Mononuclear cell (primary cell): ENCODE measurements around the gene GLG1. TPM values are rescaled to one million over a fixed set of nuclear protein-coding genes. Genes with fewer than 3 reads are reported as not detected.

ENCODE experiments used
- total RNA-seq: library from RNA; depleted of rRNA; stranded (reverse); fragments of >200 nt; gene quantifications from one replicate; pipeline ENCODE4 v1.2.3, GENCODE V29; 2012

The GLG1 gene
- total RNA-seq, 1 donor: 91.0 TPM

Other genes starting within 250 kb of the GLG1 start
- 0.52 TPM for gene NPIPB15, start 230.8 kb downstream of the GLG1 start, total RNA-seq
- not detected for gene CLEC18B, start 185.6 kb downstream of the GLG1 start, total RNA-seq
- gene RFWD3, start 59.8 kb upstream of the GLG1 start, total RNA-seq: 24.9 TPM
- gene MLKL, start 93.7 kb upstream of the GLG1 start, total RNA-seq: 17.6 TPM
- 0.42 TPM for gene FA2H, start 167.7 kb upstream of the GLG1 start, total RNA-seq